Adipose tissue (tissue), 3 donors: ENCODE results near the gene NDUFAF4. TPM values are rescaled to one million over a fixed set of nuclear protein-coding genes. Genes with fewer than 3 reads are reported as not detected.

Source experiments
- H3K27ac ChIP-seq: one replicate; pipeline ENCODE4 v1.5.1; 2013; ENCODE audit warnings: low read depth, low read length
- WGBS, 3 donors: extraction: QIAGEN DNeasy Blood & Tissue Kit; methylation state at CpG; one replicate each; pipeline ENCODE4 v1.1.7; 2013; 5-methylcytosine and 5-hydroxymethylcytosine counted together
- polyA plus RNA-seq, 3 donors: library from polyadenylated mRNA; stranded (reverse); fragments of 200-250 nt; gene quantifications; one replicate each; pipeline ENCODE4 v1.2.3, GENCODE V29; 2013
- donor health status: healthy with polysubstance abuse.
- donor health status: Bipolar disorder and iron deficiency.
- donor health status: healthy.

The NDUFAF4 gene
- polyA plus RNA-seq, 3 donors: 11.0 to 29.0 (median 13.2) TPM

GRCh38 chr6:96852605-96853004, 45.1 kb downstream of the NDUFAF4 start:
- WGBS, 3 donors: 93 to 96% (median 94%) methylated on average over 3 of the region's 3 CpGs
- H3K27ac ChIP-seq: no peak overlapping the region

- 65 to 92% (median 84%) methylated on average over 8 of the region's 8 CpGs for WGBS, 3 donors
These were observed 45.8 kb downstream of the NDUFAF4 start for GRCh38 chr6:96851858-96852257.

GRCh38 chr6:96849615-96850014, 48.1 kb downstream of the NDUFAF4 start:
- WGBS, 3 donors: 68 to 86% (median 77%) methylated on average over 2 of the region's 2 CpGs
- no peak overlapping the region for H3K27ac ChIP-seq

More at GRCh38 chr6:96851858-96852257, 45.8 kb downstream of the NDUFAF4 start:
- no peak overlapping the region for H3K27ac ChIP-seq

- no peak overlapping the region for H3K27ac ChIP-seq
These were observed 53.2 kb downstream of the NDUFAF4 start for GRCh38 chr6:96844530-96844929.

- H3K27ac ChIP-seq: no peak overlapping the region
- WGBS, 3 donors: 36 to 61% (median 37%) methylated on average over 2 of the region's 2 CpGs
These were observed 56.3 kb downstream of the NDUFAF4 start for GRCh38 chr6:96841345-96841744.

Other genes with a start within 250 kb of the NDUFAF4 start
- gene GPR63, start 60.4 kb downstream of the NDUFAF4 start, polyA plus RNA-seq: under 1 TPM; 0.06 to 0.35 (median 0.34) TPM
- under 1 TPM; 0.07 to 0.40 (median 0.11) TPM for gene KLHL32, start 26.8 kb upstream of the NDUFAF4 start, polyA plus RNA-seq